AG09319 (cell line): ENCODE data around the gene FXYD1.

Experiments used
- DNase-seq: peaks from one replicate; pipeline ENCODE4 v3.0.0-alpha.2; 2010; ENCODE audit warnings: low read depth; ENCODE audit errors: extremely low read depth
- CTCF ChIP-seq: IDR thresholded peaks from 2 replicates; pipeline ENCODE4 v1.5.1; 2011; ENCODE audit warnings: low read depth, mild to moderate bottlenecking, inconsistent platforms, low read length, moderate library complexity

FXYD1 gene

GRCh38 chr19:35165200-35166058 lies 26.8 kb downstream of the FXYD1 start:
- DNase-seq, result no peak
- no peak for TF ChIP-seq CTCF

- TF ChIP-seq CTCF, result no peak
- no peak for DNase-seq
These were observed 27.8 kb downstream of the FXYD1 start for GRCh38 chr19:35166100-35167063.

- no peak for DNase-seq
- no peak for TF ChIP-seq CTCF
These were observed 28.9 kb downstream of the FXYD1 start for GRCh38 chr19:35167251-35168119.

GRCh38 chr19:35168196-35168595 lies 29.6 kb downstream of the FXYD1 start:
- no peak for TF ChIP-seq CTCF
- DNase-seq, result no peak

- no peak for DNase-seq
- TF ChIP-seq CTCF, result no peak
These were observed 30.8 kb downstream of the FXYD1 start for GRCh38 chr19:35169221-35169995.

- TF ChIP-seq CTCF, result no peak
- DNase-seq, result no peak
These were observed 31.9 kb downstream of the FXYD1 start for GRCh38 chr19:35170359-35171061.
